Fibroblast of lung (primary cell): Measurements from ENCODE around the gene TNFRSF19. TPM values are rescaled to one million over a fixed set of nuclear protein-coding genes. Genes with fewer than 3 reads are reported as not detected.

Source experiments
- DNase-seq, 2 donors: peaks; one replicate each; pipeline versions ENCODE4 v3.0.0 to v3.0.0-alpha.2; 2010; ENCODE audit warnings: low read depth in 2 of 2
- H2AFZ ChIP-seq: 2 replicates; pipeline ENCODE4 v1.5.1; 2012; ENCODE audit warnings: low read length, control low read depth, inconsistent platforms
- H3K27ac ChIP-seq: 2 replicates; pipeline ENCODE4 v1.5.1; 2011; ENCODE audit warnings: low read length, control low read depth; ENCODE audit not compliant: insufficient read depth
- H3K27me3 ChIP-seq: 2 replicates; pipeline ENCODE4 v1.5.1; 2011; ENCODE audit warnings: mild to moderate bottlenecking, low read length; ENCODE audit not compliant: control insufficient read depth, insufficient read depth
- H3K36me3 ChIP-seq: 2 replicates; pipeline ENCODE4 v1.5.1; 2011; ENCODE audit warnings: low read length; ENCODE audit not compliant: control insufficient read depth, insufficient read depth
- H3K4me1 ChIP-seq: 2 replicates; pipeline ENCODE4 v1.5.1; 2011; ENCODE audit warnings: low read length; ENCODE audit not compliant: control insufficient read depth, insufficient read depth; ENCODE audit errors: extremely low read depth
- H3K4me2 ChIP-seq: 2 replicates; pipeline ENCODE4 v1.5.1; 2011; ENCODE audit warnings: low read length, control low read depth; ENCODE audit not compliant: insufficient read depth; ENCODE audit errors: extremely low read depth
- H3K4me3 ChIP-seq, 4 experiments: fragments of 200-600 bp in 1 of 4; sonication (generic) in 1 of 4; replicated peaks in 1 of 4; 2 replicates each; pipeline ENCODE4 v1.5.1; 2011 to 2016; ENCODE audit warnings: low read length in 4 of 4, low read depth in 3 of 4, mild to moderate bottlenecking in 3 of 4, control low read depth in 2 of 4, inconsistent platforms in 1 of 4, mixed read lengths in 1 of 4; ENCODE audit not compliant: insufficient read depth in 1 of 4; ENCODE audit errors: control extremely low read depth in 1 of 4
- H3K79me2 ChIP-seq: 2 replicates; pipeline ENCODE4 v1.5.1; 2012; ENCODE audit warnings: mild to moderate bottlenecking, low read length, inconsistent platforms; ENCODE audit not compliant: control insufficient read depth, insufficient read depth
- H3K9ac ChIP-seq: 2 replicates; pipeline ENCODE4 v1.5.1; 2011; ENCODE audit warnings: mild to moderate bottlenecking, low read length, control low read depth; ENCODE audit not compliant: insufficient read depth
- H3K9me3 ChIP-seq: 2 replicates; pipeline ENCODE4 v1.5.1; 2012; ENCODE audit warnings: low read depth, low read length; ENCODE audit not compliant: control insufficient read depth, insufficient read depth
- H4K20me1 ChIP-seq: 2 replicates; pipeline ENCODE4 v1.5.1; 2011; ENCODE audit warnings: low read length; ENCODE audit not compliant: control insufficient read depth, insufficient read depth; ENCODE audit errors: extremely low read depth
- EZH2 ChIP-seq: IDR thresholded peaks from 2 replicates; pipeline ENCODE4 v1.5.1; 2012; ENCODE audit warnings: low read length, control low read depth, mild to moderate bottlenecking; ENCODE audit errors: missing control alignments
- polyA plus RNA-seq, 2 donors: library from polyadenylated mRNA; depleted of rRNA in 1 of 2; stranded (reverse) in 1 of 2; unstranded in 1 of 2; fragments of >200 nt; gene quantifications; 2 replicates each; pipeline ENCODE4 v1.2.1, GENCODE V29; 2011 to 2012; ENCODE audit warnings: missing spikeins in 1 of 2
- total RNA-seq: library from RNA; depleted of rRNA; stranded (reverse); fragments of >200 nt; gene quantifications from 2 replicates; pipeline ENCODE4 v1.2.1, GENCODE V29; 2014
- TF ChIP-seq, protein P1 (sequence below), 2 donors: IDR thresholded peaks in 1 of 2; conservative IDR thresholded peaks in 1 of 2; 1 replicate in 1 of 2; 2 replicates in 1 of 2; pipeline ENCODE4 v1.5.1; 2011 to 2012; ENCODE audit warnings: low read length in 2 of 2, control low read depth in 1 of 2, inconsistent platforms in 1 of 2, low read depth in 1 of 2, mild to moderate bottlenecking in 1 of 2

The TNFRSF19 gene
- total and polyA plus RNA-seq, 2 donors (not counting 1 experiment from before 2014, with no cell fraction given) = 260 to 330 TPM

DNA sequence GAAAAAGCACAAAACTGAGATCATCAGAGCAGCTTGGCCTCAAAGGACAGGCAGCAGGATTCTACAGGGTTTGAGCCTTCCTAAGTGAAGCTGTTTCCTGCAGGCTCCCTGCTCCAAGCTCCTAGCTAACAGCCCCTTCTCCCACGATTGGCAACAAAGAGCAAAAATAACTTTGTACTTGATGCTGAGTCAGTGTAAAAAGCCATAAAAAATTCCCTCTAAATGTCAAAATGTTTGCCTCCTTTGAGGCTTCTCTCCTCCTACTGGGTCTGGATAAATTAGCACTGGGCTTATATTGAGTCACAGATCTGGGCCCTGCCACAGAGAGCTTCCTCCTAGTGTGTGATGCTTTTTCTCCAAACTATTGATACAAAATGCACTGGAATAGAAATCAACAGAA lies 153.3 kb downstream of the TNFRSF19 start:
- Histone ChIP-seq H3K4me3 (no peak overlapping the region), H4K20me1 (no peaks in the 10 kb centered on the region), H3K9ac (no peak overlapping the region), H3K79me2 (no peaks in the 10 kb centered on the region), H3K36me3 (no peaks in the 10 kb centered on the region), H3K4me1 (peaks cover 15% of the 10 kb centered on the region), H3K4me2 (no peak overlapping the region), H3K27me3 (no peaks in the 10 kb centered on the region), H3K9me3 (no peaks in the 10 kb centered on the region), H2AFZ (peak overlapping the region; percentile 41), H3K27ac (no peak overlapping the region)
- peak; percentile 65 to 68 for DNase-seq
- no peak for TF ChIP-seq EZH2
- TF ChIP-seq, protein P1, sequence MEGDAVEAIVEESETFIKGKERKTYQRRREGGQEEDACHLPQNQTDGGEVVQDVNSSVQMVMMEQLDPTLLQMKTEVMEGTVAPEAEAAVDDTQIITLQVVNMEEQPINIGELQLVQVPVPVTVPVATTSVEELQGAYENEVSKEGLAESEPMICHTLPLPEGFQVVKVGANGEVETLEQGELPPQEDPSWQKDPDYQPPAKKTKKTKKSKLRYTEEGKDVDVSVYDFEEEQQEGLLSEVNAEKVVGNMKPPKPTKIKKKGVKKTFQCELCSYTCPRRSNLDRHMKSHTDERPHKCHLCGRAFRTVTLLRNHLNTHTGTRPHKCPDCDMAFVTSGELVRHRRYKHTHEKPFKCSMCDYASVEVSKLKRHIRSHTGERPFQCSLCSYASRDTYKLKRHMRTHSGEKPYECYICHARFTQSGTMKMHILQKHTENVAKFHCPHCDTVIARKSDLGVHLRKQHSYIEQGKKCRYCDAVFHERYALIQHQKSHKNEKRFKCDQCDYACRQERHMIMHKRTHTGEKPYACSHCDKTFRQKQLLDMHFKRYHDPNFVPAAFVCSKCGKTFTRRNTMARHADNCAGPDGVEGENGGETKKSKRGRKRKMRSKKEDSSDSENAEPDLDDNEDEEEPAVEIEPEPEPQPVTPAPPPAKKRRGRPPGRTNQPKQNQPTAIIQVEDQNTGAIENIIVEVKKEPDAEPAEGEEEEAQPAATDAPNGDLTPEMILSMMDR (conservative IDR thresholded peaks at IDR 0.05 in 1 of 2, IDR thresholded peaks at IDR 0.05 in 1 of 2; ENCODE audit: low read depth in 1 of 2, low read length in 2 of 2) = peak in 1 of 2 donors; percentile 4

DNA sequence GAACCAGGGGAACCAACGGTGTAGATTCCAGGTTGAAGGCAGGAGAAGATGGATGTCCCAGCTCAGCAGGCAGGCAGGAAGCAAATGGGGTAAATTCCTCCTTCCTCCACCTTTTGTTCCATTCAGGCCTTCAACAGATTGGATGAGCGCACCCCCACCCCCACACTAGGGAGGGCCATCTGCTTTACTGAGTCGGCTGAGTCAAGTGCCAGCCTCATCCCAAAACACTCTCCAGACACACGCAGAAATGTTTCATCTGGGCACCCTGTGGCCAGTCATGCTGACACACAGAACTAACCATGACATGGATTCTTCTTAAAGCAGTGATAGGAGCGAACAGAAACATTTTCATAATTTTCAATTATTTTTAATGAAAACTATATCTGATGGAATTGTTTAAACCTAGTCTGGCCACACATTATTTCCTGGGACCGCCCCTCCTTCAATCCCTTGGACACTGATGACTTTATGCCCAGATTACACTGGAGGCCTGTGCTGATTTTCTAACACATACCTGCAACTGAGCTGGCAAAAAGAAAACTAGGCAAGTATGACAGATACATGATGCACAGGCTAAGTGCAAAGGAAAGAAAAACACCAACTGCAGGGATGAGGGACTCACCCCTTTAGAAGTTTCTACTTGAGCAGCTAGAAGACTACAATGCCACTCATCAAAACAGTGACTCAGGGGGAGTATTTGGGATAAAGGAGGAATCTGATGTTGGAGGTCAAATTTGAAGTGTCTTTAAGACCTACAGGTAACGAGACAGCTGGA lies 154.2 kb downstream of the TNFRSF19 start:
- Histone ChIP-seq H3K4me2 (no peak overlapping the region), H2AFZ (no peak overlapping the region)
- no peak for TF ChIP-seq EZH2
- TF ChIP-seq, protein P1 (conservative IDR thresholded peaks at IDR 0.05 in 1 of 2, IDR thresholded peaks at IDR 0.05 in 1 of 2; ENCODE audit: low read depth in 1 of 2, low read length in 2 of 2) = no peak

More for the DNA sequence above, 154.2 kb downstream of the TNFRSF19 start:
- H3K4me3 ChIP-seq = no peak overlapping the region
- no peaks in the 10 kb centered on the region for H3K79me2 ChIP-seq
- no peaks in the 10 kb centered on the region for H4K20me1 ChIP-seq
- no peaks in the 10 kb centered on the region for H3K36me3 ChIP-seq
- peak in 1 of 2 donors; percentile 49 for DNase-seq
- no peaks in the 10 kb centered on the region for H3K9me3 ChIP-seq
- no peaks in the 10 kb centered on the region for H3K27me3 ChIP-seq
- H3K9ac ChIP-seq = no peak overlapping the region
- peaks cover 12% of the 10 kb centered on the region for H3K4me1 ChIP-seq
- peak overlapping the region; percentile 31 for H3K27ac ChIP-seq

Other genes with a start within 250 kb of the TNFRSF19 start
- gene SACS, start 136.7 kb upstream of the TNFRSF19 start, total RNA-seq = 61.9 and 94.5 TPM in 2 replicates
- 41.9 and 43.1 TPM in 2 replicates for gene SACS, start 136.7 kb upstream of the TNFRSF19 start, polyA plus RNA-seq